Glomerular visceral epithelial cell (primary cell): Measurements from ENCODE around the gene ROR2.

ENCODE experiments used
- DNase-seq: peaks from one replicate; pipeline ENCODE4 v3.0.0-alpha.2; 2016; ENCODE audit errors: extremely low spot score

ROR2 gene

GRCh38 chr9:91680106-91680505 lies 269.9 kb downstream of the ROR2 start:
- DNase-seq: no peak

DNA sequence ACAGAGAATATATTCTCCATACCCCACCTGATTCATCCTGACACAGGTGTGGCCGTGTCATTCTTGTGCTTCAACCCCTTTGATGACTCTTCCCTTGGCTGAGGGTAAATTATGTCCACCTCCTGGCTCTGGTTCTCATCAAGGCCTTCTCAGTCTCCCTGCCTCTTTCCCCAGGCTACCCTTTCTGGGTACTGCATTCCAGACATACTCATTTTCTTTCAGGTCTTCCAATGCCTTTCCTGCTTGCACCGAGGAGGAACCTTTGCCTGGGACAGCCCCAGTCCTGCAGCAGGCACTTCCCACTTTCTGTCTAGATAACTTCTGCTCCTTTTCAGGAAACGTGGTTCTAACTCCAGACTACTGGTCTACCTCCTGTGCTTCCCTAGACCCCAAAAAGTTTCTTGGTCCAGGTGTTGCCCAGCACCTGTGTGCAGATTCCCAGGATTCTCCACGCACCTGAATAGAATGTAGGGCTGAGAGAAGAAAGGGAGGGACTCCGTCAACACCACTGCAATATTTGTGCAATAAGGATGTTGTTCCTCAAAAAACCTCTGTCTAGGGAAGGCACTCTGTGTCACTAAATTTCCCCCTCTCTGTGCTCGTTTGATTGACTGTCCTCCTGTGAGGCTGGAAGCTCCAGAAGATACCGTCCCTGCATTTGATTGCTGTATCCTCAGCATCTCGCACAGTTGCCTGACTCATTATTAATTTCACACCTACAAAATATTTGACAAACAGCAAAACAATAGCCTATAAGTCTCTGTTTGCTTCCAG lies 271.0 kb downstream of the ROR2 start:
- no peak for DNase-seq

DNA sequence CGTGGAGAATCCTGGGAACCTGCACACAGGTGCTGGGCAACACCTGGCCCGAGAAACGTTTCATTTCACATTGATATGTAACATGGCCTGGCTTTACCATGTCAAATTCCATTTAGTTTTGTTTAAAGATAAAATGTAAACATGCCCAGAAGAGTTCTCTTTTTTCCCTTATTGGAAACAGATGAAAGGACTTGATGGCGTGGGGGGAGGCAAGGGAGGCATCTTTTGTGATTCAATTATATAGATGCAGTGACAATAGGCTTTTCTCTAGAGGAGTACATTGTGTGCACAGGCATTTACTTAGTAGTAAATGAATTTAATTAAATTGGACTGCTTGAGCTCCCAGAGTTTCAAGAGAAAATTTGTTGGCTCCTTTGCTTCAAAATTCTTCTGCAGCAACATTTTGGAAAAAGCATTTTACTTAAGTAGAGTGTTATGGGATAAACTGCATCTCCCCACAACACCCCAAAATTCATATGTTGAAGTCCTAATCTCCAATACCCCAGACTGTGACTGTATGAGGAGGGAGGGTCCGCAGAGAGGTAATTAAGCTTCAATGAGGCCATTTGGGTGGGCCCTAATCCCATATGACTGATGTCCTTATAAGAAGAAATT lies 272.1 kb downstream of the ROR2 start:
- no peak for DNase-seq

GRCh38 chr9:91677331-91677730 lies 272.7 kb downstream of the ROR2 start:
- DNase-seq: no peak

DNA sequence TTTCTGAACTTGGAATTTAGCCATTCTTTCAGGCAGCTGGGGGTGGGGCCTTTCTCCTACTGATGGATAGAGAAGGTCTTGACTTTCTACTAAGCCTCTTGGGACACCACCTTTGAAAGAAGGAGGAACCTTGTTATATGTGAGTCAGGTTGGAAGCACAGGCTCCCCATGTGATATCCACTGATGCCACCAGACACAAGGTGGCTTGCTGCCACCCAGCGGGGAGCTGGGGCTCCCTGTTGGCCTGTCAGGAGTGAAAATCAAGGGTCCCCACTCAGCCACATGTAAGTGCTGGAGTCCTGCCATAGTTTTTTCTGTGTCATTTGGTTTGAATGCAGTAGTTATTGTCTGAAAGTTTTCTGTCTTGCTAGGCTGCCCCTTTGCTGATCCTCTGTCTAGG lies 274.0 kb downstream of the ROR2 start:
- peak; percentile 5 for DNase-seq

- no peak for DNase-seq
Observed at GRCh38 chr9:91664663-91665062, 285.4 kb downstream of the ROR2 start.

DNA sequence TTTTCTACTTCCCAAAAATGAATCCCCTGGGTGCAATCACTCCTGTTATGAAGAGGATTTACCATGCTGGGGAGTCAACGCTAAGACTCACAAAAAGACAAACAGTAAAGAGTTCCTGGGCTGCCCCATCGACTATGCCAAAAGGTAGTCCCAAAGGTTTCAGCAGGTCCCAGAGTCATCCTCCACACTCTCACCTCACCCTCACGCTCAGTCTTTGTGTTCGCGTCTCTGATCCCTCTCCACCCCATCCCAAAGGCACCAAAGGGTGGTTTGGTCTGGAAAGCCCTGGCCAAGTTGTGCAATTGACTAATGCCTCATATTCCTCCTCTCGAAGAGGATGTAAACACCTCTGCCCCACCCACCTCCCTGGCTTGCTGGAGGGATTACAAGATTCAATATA lies 286.2 kb downstream of the ROR2 start:
- no peak for DNase-seq

- DNase-seq: no peak
Observed at GRCh38 chr9:91661451-91661850, 288.6 kb downstream of the ROR2 start.

GRCh38 chr9:91660521-91660920 lies 289.5 kb downstream of the ROR2 start:
- DNase-seq: no peak

- peak; percentile 28 for DNase-seq
Observed at GRCh38 chr9:91659529-91660495, 290.2 kb downstream of the ROR2 start.

GRCh38 chr9:91658513-91659105 lies 291.4 kb downstream of the ROR2 start:
- no peak for DNase-seq

- no peak for DNase-seq
Observed at GRCh38 chr9:91657501-91657900, 292.5 kb downstream of the ROR2 start.

DNA sequence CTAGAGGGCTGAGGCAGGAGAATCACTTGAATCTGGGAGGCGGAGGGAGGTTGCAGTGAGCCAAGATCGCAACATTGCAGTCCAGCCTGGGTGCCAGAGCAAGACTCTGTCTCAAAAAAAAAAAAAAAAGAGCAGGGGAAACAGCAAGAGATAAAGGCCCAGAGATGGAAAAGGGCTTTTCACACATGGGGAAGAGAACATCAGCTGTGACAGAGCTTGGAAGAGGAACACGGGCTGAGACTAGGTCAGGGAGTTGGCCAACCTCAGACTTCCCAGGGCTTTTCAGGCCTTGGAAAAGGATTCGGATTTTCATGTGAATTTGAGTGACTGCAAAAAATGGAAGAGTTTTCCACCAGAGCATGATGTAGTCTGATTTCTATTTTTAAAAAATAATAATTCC lies 294.4 kb downstream of the ROR2 start:
- no peak for DNase-seq

- DNase-seq: no peak
Observed at GRCh38 chr9:91655215-91655614, 294.8 kb downstream of the ROR2 start.

- no peak for DNase-seq
Observed at GRCh38 chr9:91654527-91654926, 295.5 kb downstream of the ROR2 start.

- DNase-seq: no peak
Observed at GRCh38 chr9:91647371-91647770, 302.7 kb downstream of the ROR2 start.

GRCh38 chr9:91646702-91647101 lies 303.3 kb downstream of the ROR2 start:
- no peak for DNase-seq

DNA sequence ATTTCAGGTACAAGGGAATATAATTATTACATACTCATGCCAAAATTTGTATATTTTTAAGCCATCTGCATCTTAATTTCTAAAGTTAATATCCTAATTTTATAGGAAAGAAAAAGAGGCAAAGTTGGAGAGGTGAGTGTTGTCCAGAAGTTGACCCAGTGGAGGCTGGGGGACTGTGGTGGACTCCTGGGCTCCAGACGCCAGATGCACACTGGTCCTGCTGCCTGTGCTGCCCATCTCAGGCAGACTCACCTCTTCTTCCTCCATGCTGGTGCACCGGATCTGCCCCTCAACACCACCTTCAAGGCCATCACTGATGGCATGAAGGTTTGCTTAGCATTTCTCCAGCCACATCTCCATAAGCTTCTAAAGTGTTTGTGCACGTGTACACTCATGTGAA lies 305.6 kb downstream of the ROR2 start:
- no peak for DNase-seq

DNA sequence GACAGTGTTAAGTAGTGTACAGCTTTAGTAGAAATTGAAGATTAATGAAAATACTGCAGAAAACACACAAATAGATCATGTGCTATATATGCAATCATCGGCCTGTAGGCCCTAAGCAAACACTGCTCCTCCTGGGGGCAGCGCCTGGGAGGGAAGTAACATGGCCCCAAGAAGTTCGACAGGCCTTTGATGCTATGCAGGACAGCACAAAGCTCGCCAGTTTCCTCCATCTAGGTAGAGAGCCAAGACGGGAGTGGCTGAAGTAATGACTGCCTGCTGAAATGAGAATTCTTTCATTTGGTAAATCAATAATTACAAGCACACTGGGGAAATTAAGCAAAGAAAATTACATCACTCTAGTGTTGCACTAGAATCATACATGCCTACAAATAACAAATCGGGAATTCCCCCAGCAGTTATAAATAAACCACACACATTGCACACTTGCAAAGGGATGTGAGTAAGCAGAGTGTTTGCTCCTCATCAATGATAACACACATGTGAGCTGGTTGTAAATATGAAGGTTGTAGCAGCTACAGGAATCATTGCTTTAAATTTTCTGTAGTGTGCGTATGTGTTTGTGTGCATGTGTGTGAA lies 306.4 kb downstream of the ROR2 start:
- no peak for DNase-seq

GRCh38 chr9:91642771-91643170 lies 307.3 kb downstream of the ROR2 start:
- DNase-seq: no peak

- DNase-seq: no peak
Observed at GRCh38 chr9:91640428-91640827, 309.6 kb downstream of the ROR2 start.

GRCh38 chr9:91639054-91639453 lies 311.0 kb downstream of the ROR2 start:
- no peak for DNase-seq
